ENCODE results near the gene NCOA5.

NCOA5 gene

GRCh38 chr20:46077642-46078305 lies 12.0 kb downstream of the NCOA5 start:
- DNase-seq (ENCODE audit: low read depth): no peak
- no peak overlapping the region for H3K4me3 ChIP-seq (ENCODE audit: control insufficient read depth, low read depth, low read length)
- TF ChIP-seq, protein P1, sequence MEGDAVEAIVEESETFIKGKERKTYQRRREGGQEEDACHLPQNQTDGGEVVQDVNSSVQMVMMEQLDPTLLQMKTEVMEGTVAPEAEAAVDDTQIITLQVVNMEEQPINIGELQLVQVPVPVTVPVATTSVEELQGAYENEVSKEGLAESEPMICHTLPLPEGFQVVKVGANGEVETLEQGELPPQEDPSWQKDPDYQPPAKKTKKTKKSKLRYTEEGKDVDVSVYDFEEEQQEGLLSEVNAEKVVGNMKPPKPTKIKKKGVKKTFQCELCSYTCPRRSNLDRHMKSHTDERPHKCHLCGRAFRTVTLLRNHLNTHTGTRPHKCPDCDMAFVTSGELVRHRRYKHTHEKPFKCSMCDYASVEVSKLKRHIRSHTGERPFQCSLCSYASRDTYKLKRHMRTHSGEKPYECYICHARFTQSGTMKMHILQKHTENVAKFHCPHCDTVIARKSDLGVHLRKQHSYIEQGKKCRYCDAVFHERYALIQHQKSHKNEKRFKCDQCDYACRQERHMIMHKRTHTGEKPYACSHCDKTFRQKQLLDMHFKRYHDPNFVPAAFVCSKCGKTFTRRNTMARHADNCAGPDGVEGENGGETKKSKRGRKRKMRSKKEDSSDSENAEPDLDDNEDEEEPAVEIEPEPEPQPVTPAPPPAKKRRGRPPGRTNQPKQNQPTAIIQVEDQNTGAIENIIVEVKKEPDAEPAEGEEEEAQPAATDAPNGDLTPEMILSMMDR (IDR thresholded peaks at IDR 0.05; ENCODE audit: control insufficient read depth, insufficient read depth, low read depth, low read length, missing control alignments): no peak

GRCh38 chr20:46076806-46077205 lies 13.0 kb downstream of the NCOA5 start:
- TF ChIP-seq, protein P1 (IDR thresholded peaks at IDR 0.05; ENCODE audit: control insufficient read depth, insufficient read depth, low read depth, low read length, missing control alignments): no peak
- H3K4me3 ChIP-seq (ENCODE audit: control insufficient read depth, low read depth, low read length): no peak overlapping the region
- no peak for DNase-seq (ENCODE audit: low read depth)

DNA sequence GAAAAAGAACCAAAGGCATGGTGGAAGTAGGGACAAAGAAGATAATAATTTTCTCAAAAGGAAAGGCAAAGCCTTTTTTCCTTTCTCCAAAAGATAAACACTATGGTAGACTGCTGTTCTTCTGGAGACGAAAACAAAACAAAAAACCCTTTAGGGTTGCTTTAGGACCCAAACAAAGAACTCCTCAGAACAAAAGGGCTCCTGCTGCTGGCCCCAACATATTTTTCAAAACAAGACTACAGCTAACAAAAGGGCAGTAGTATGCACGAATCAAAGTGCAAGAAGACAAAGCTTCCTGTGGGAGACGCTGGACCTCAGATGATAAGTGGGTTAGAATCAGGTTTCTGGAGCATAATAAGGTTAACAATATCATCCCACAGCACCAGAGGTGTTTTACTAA lies 15.8 kb downstream of the NCOA5 start:
- no peak for DNase-seq (ENCODE audit: low read depth)
- no peak overlapping the region for H3K4me3 ChIP-seq (ENCODE audit: control insufficient read depth, low read depth, low read length)
- TF ChIP-seq, protein P1 (IDR thresholded peaks at IDR 0.05; ENCODE audit: control insufficient read depth, insufficient read depth, low read depth, low read length, missing control alignments): no peak

- no peak for DNase-seq (ENCODE audit: low read depth)
- H3K4me3 ChIP-seq (ENCODE audit: control insufficient read depth, low read depth, low read length): no peak overlapping the region
- TF ChIP-seq, protein P1 (IDR thresholded peaks at IDR 0.05; ENCODE audit: control insufficient read depth, insufficient read depth, low read depth, low read length, missing control alignments): no peak
Observed at GRCh38 chr20:46073443-46073842, 16.3 kb downstream of the NCOA5 start.

DNA sequence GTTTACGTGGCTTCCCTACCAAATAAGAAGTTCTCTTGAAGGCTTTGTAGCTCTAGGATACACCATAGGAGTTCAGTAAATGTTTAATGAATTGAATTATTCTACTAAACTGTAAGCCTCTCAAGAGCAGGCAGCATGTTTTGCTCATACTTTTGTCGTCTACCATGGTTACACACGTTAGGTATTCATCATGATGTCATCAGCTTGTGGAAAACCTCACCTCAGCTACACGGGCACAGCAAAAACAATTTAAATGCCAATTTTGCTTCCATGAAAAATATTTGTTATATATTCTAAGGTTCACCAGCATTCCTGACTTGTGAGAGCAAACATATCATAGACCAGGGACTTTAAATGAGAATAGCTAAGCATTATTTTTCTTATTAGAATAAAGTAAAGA lies 16.7 kb downstream of the NCOA5 start:
- TF ChIP-seq, protein P1 (IDR thresholded peaks at IDR 0.05; ENCODE audit: control insufficient read depth, insufficient read depth, low read depth, low read length, missing control alignments): no peak
- H3K4me3 ChIP-seq (ENCODE audit: control insufficient read depth, low read depth, low read length): no peak overlapping the region
- DNase-seq (ENCODE audit: low read depth): no peak

DNA sequence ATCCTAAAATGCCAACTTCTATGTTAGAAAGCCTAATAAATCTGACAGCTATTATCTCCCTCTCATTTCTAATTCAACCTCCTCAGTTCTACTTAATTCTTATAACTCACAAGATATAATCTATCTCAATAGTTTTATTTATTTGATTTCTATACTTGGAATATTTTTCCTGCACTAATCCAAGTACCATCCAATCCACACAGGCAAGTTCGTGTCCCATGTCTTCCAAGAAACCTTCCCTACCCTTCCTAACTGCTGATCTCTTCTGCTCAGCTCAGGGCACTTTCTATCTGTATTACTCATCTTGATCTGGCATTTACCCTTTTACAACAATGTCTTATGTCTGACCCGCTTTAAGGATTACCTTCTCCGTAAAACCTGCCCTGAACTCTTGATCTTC lies 18.2 kb downstream of the NCOA5 start:
- TF ChIP-seq, protein P1 (IDR thresholded peaks at IDR 0.05; ENCODE audit: control insufficient read depth, insufficient read depth, low read depth, low read length, missing control alignments): no peak
- DNase-seq (ENCODE audit: low read depth): no peak
- H3K4me3 ChIP-seq (ENCODE audit: control insufficient read depth, low read depth, low read length): no peak overlapping the region
